ENCODE results near the gene CYGB.

CYGB gene

GRCh38 chr17:76478730-76479514 lies 58.6 kb downstream of the CYGB start:
- no peak for DNase-seq (ENCODE audit: low read depth, low spot score)
- POLR2A ChIA-PET = no interaction called here
- no peak overlapping the region for H3K4me3 ChIP-seq (ENCODE audit: low read depth, low read length)
- CTCF ChIA-PET = interaction anchor here (3.0 to 34.4 kb wide), 2 partner anchors 12 to 20 kb away, joined by 30 to 1209 read pairs; partner anchors contain the start of genes AANAT and RHBDF2
- TF ChIP-seq CTCF (IDR thresholded peaks at IDR 0.05; ENCODE audit: insufficient read depth, low read length, missing control alignments) = no peak

- ChIA-PET POLR2A (no interaction called here), CTCF (interaction anchor here (1.7 to 34.4 kb wide), 3 partner anchors 11 to 45 kb away, joined by 4 to 1209 read pairs (median 30); partner anchors contain the start of genes AANAT and RHBDF2)
- TF ChIP-seq CTCF (IDR thresholded peaks at IDR 0.05; ENCODE audit: insufficient read depth, low read length, missing control alignments) = no peak
- no peak for DNase-seq (ENCODE audit: low read depth, low spot score)
- H3K4me3 ChIP-seq (ENCODE audit: low read depth, low read length) = no peak overlapping the region
Observed at GRCh38 chr17:76478097-76478496, 59.4 kb downstream of the CYGB start.

GRCh38 chr17:76477576-76477975 lies 59.9 kb downstream of the CYGB start:
- CTCF ChIA-PET = interaction anchor here (1.1 to 34.4 kb wide), 4 partner anchors 11 to 45 kb away, joined by 3 to 1209 read pairs (median 17); partner anchors contain the start of genes AANAT and RHBDF2
- POLR2A ChIA-PET = interaction anchor here (0.8 kb wide), 1 partner anchor 15 kb away, joined by 3 read pairs; no protein-coding TSS in a partner anchor

More at GRCh38 chr17:76477576-76477975, 59.9 kb downstream of the CYGB start:
- TF ChIP-seq CTCF (IDR thresholded peaks at IDR 0.05; ENCODE audit: insufficient read depth, low read length, missing control alignments) = no peak
- DNase-seq (ENCODE audit: low read depth, low spot score) = no peak
- no peak overlapping the region for H3K4me3 ChIP-seq (ENCODE audit: low read depth, low read length)
